ENCODE data around the gene CRLF3.

- no peak for TF ChIP-seq CTCF (IDR thresholded peaks at IDR 0.05)
- TF ChIP-seq POLR2A (IDR thresholded peaks at IDR 0.05): no peak
Observed at GRCh38 chr17:30807896-30808295, 16.6 kb downstream of the CRLF3 start.

Measured in lower leg skin (tissue), 3 donors.